ENCODE results near the gene SLC46A3.
"Not testable (repeated sequence)": the region's sequence is repeated elsewhere in the genome, so short reads cannot be mapped to it uniquely, and the experiment has no call there.

SLC46A3 gene, protein sequence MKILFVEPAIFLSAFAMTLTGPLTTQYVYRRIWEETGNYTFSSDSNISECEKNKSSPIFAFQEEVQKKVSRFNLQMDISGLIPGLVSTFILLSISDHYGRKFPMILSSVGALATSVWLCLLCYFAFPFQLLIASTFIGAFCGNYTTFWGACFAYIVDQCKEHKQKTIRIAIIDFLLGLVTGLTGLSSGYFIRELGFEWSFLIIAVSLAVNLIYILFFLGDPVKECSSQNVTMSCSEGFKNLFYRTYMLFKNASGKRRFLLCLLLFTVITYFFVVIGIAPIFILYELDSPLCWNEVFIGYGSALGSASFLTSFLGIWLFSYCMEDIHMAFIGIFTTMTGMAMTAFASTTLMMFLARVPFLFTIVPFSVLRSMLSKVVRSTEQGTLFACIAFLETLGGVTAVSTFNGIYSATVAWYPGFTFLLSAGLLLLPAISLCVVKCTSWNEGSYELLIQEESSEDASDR

DNA sequence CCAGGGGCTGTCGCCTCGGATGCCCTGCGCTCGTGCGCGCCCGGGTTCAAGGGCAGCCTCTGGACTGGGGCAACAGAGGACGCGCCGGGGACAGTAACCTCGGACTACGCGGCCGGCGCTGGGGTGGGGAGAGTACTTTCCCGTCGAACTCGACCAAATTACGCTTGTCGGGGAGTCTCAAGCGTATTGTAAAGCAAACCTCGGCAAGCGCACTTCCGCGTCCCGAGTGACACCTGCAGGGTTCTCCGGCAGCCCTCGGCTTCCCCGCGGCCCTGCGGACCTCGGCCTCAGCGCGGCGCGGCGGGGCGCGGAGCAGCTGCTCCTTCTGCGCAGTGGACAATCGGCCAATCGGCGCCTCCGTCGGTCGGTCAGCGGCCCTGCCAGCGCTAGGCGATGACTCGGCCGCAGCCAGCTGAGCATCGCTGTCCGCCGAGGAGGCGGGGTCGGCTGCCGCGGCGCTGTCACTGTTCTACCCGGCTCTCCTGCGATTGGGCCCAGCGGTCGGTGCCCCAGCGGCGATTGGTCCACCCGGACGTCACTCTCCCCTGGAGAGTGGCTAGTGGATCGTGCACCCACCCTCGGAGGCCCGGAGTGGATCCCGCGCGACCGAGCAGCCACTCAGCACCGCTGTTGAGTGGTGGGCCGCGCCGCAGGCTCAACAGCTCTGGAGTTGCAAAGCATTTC lies at the start of gene SLC46A3:
TSS of gene SLC46A3 (minus strand) at position 428 of the 684 bp plus-strand sequence. CDS start 972 bp downstream, outside the sequence.
- peak; percentile 98 for DNase-seq

DNA sequence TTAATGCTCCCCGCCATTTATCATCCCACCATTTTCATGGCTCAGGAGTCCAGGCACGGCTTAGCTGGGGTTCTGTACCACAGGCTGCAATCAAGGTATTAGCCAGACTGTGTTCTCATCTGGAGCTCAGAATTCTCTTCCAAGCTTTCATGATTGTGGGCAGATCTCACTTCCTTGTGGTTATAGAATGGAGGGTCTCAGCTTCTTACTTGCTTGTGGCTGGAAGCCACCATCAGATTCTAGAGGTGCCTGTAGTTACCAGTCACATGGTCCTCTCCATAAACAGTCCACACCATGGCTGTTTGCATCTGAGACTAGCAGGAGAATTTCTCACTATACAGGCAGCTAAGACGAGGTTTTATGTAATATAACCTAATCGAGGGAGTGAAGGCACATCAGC lies 45.1 kb upstream of the SLC46A3 start:
- no peak for DNase-seq

DNA sequence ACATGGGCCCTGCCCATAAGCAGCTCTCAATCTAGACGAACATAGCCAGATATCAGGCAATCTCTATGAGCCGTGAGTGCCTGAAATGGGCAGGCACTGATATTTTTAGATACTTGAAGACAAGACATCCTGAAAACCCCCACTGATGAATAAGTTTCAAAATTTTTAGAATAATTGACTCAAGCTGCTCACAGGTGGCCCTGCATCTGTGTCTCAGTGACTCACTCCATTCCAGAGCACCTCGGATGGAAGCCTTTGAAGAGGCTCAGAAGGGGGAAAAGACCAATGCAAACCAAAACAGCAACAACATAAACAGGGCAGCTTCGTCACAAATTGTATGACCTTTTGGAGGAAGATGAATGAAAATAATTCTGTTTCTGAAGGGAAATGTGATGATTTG lies 42.8 kb upstream of the SLC46A3 start:
- DNase-seq: no peak

DNA sequence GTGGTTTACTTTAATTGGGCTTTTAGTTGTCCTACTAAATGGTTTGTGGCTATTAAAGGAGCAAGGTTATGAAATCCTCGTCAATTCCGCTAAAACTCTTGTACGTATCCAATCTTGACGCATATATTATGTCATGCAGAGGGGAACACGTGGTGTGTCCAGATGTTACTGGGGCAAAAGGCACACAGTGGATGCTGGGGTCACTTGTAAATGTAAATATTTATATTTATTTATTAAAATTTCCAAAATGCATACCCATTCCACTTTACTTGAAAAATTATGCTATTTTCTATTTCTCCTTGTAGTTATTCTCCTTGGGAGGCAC lies 36.7 kb upstream of the SLC46A3 start:
- DNase-seq: no peak

DNA sequence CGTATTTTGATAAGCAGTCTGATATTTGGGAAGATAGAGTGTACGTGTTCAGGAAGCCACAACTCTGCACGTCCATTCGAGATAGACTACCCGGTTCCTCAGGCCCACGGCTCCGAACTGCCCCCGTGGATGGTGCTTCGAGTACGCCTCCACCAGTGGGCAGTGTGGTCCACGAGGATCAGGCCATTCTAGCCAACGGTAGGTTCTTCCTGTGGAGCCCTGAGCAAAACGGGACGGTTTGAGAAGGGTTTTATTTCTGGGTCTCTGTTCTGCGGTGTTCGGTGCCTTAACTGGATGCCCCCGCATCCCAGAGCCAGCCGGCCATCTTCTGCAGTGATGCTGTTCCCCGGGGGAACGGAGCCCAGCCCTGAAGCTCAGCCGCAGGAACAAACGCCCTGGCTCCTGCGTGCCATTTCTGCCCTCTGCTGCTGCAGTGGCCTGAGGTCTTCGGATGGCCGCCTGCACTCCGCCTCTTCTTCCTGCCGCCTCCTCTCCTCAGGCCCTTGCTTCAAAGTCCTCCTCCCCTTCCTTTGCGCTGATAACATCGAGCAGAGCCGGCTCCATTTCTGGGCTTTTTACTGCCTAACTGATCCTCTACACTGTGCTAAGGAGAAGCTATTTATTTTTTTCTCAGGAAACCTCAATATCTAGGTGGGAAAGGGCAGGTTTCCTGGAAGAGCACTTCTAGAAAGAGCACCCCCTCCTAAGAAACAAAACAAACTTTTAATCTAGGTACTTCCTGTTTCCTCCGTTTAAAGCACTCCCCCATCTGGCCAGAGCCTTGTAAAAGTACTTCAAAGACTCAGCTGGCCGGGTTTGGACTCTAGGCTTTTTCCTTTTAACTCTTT lies 36.2 kb upstream of the SLC46A3 start:
- DNase-seq: no peak

DNA sequence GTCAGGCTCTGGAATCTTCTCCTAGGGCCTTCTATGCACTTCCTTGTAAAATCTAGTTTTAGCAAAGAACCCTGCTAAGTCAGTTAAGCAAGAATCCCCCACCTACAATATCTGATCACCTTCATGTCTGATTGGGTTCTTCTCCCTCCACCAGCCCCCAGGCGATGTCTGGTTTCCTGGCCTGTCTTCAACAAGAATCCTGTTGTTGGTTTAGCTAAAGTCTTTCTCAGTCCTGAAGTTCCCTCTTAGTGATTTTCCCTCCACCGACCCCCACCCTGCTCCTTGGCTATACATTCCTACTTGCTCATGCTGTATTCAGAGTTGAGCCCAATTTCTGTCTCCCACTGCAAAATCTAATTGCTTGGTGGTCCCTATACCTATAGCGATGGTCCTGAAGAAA lies 35.2 kb upstream of the SLC46A3 start:
- DNase-seq: no peak

DNA sequence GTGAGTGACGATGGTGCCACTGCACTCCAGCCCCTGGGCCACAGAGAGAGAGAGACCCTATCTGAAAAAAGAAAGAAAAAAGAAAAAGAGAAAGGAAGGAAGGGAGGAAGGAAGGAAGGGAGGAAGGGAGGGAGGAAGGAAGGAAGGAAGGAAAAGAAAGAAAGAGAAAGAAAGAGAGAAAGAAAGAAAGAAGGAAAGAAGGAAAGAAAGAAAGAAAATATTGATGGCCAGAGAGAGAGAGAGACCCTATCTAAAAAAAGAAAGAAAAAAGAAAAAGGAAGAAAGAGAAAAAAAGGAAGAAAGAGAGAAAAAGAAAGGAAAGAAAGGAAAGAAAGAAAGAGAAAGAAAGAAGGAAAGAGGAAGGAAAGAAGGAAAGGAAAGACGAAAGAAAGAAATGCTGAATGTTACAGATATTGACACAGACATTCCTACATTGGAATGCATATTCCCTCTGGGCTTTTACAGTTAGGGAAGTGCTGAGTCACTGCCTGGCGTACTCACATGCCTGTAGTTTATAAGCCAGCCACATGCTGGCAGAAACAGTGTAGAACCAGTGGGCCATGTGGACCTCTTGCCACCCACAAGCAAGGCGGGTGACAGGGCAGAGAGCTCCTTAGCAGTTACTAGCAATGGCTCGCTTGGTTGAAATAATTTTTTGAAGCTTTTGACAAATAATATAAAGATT lies 34.6 kb upstream of the SLC46A3 start:
- DNase-seq: no peak

DNA sequence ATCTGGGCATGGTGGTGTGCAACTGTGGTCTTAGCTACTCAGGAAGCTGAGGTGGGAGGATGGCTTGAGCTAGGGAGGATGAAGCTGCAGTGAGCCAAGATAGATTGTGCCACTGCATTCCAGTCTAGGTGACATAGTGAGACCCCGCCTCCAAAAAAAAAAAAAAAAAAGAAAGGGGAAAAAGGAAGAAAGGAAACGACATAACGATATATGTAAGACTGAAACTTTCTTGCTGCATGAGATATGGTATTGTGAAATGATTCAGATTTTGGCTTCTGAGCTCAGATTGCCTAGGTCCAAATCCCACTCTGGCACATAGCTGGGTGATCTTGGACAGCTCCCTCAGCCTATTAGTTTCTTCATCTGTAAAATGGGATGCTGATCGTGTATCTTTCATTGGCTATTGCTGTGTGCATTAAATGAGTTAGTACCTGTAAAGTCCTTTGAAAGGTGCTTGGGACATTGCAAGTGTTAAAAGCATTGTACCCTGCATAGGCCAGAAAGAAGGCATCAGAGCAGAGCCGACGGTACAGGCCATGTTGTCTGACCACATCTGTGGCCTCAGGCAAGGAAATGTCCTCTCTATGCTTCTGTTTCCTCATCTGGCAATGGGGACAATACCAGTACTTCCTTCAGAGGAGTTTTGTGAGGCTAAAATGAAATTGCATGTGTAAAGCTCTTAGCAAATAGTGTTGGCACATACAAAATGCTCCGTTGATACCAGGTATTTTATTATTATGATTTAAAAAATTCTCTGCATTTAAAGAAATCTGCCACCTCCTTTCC lies 32.6 kb upstream of the SLC46A3 start:
- no peak for DNase-seq

DNA sequence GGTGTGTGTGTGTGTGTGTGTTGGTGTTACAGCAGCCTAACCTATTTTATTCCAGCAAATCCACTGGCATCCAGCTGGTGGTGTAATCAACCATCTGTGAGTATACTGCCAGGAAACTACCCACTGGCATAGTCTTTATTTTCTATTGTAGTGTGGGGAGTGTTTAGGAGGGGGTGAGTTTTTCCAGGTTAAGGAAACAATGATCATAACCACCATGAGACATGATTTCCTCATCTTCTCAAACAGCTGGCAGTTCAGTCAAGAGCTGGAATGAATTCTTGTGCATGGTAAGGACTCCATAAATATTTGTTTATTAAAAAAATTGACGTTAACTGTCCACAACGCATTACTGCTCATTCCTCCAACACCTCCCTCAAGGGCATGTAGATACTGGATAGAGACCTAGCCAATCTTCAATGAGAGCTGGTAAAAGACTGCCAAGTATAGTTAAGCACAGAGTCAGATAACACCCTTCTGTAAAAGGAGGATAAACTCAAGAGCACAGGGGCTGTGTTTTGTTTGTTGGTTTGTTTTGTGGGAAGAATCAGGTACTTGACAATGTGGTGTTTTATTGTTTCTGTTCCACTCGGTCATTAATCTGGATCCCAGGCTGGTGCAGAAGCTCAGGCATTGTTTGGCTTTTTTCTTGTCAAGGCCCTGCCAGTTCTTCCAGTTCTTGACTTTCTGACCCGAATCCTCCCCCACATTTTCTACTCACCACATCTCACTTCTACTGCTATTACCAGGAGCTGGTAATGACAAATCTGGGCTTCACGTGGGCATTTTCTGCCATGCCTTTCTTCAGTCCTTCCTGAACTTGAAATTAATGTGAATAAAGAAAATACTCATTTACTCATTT lies 31.6 kb upstream of the SLC46A3 start:
- no peak for DNase-seq

DNA sequence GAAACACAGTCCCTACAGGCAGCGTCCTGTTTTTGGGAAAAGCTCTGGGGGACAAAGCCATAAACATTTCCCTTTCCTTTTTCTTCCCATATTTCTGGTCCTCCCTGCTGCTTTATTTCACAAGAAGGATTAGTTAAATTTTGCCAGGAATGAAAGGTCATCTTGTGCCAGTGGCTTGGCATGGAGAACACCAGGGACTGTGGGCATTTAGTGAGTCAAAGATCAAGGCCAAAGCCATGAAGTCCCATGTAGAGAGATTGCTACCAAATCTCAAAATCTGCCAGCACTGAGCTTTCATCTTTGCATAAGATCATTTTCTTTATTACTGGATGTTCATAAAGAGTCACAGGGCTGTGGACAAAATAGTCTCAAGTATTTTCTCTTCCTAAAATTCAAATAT lies 29.1 kb upstream of the SLC46A3 start:
- DNase-seq: no peak

DNA sequence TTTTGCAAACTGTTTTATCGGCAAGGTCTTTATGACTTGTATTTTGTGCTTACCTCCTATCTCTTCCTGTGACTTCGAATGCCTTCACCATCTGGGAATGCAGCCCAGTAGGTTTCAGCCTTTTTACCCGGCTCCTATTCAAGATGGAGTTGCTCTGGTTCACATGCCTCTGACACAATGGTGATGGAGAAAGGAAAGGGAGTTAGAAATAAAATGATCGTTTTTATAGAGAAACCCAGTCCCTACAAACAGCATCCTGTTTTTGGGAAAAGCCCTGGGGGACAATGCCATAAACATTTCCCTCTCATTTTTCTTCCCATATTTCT lies 27.5 kb upstream of the SLC46A3 start:
- DNase-seq: no peak

DNA sequence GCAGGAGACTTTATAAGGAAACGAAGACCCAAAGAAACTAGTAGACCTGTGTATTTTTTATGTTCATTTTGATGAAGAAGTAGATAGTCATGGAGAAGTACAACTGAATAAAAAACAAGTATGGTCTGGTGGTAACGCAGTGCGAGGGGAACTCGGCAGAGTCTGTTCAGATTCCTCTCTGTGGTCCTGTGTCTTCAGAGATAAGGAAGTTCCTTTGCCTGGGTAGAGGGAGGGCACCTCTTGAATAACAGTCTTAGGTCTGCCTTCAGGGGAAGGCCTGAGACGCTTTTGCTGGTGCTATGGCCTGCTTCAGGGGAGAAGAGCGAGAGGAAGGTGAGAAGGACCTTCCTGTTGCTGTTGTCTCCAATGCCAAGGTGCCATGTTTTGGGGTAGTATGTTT lies 25.9 kb upstream of the SLC46A3 start:
- no peak for DNase-seq

DNA sequence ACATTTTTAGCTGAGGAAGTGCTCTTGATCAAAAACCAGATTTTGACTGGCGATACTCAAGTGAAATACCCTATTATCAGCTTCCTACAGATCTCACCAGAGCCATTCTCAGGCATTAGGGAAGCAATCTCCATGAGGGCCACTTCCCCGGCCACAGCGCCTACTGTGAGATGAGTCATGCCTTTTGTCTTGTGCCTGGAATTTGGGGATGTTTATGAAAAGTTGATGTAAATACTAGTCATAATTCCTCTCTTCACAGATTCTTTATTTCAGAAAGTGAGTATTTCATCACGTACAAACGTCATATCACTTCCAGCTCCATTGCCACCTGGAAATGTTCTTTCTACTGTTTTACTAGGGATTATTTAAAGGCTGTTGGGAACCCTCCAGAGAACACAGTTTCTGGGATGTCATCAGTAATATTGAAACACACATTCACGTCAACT lies 25.3 kb upstream of the SLC46A3 start:
- no peak for DNase-seq

DNA sequence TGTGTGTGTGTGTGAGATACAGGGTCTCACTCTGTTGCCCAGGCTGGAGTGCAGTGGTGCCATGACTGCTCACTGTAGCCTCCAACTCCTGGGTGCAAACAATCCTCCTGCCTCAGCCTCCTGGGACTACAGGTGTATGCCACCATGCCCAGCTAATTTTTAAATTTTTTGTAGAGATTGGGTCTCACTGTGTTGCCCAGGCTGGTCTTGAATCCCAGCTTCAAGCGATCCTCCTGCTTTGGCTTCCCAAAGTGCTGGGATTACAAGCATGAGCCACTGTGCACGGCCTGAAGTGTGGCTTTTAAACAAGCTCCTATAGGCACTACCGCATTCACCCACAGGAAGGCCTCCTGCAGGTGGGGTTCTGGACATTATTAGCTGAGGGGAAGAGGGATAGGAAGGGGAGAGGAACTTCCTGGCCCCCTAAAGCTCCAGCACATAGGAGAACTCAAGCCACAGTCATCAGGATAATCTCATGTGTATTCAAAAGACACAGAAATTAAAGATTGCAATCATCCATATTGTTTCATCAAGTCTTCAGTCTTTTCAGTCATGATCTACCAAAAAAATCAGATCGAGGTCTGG lies 24.8 kb upstream of the SLC46A3 start:
- DNase-seq: no peak

DNA sequence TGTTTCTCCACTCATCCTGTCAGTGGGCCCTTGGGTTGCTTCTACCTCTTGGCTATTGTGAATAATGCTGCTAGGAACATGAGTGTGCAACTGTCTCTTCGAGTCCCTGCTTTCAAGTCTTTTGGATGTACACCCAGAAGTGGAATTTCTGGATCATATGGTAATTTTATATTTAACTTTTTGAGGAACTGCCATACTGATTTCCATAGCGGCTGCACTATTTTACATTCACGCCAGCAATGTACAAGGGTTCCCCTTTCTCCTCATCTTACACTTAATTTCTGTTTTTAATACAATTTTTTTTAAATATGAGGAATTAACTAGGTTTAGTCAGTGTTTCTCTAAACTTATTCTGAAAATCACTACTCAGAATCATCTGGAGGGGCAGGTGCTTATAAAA lies 24.2 kb upstream of the SLC46A3 start:
- no peak for DNase-seq

DNA sequence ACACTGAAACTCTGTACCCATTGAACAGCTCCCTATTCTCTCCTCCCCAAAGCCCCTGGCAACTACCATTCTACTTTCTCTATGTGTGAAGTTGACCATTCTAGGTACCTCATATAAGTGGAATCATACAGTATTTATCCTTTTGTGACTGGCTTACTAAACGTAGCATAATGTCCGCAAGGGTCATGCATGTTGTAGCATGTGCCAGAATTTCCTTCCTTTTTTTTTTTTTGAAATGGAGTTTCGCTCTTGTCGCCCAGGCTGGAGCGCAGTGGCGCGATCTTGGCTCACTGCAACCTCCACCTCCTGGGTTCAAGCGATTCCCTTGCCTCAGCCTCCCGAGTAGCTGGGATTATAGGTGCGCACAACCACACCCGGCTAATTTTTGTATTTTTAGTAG lies 23.7 kb upstream of the SLC46A3 start:
- not testable (repeated sequence) for DNase-seq

DNA sequence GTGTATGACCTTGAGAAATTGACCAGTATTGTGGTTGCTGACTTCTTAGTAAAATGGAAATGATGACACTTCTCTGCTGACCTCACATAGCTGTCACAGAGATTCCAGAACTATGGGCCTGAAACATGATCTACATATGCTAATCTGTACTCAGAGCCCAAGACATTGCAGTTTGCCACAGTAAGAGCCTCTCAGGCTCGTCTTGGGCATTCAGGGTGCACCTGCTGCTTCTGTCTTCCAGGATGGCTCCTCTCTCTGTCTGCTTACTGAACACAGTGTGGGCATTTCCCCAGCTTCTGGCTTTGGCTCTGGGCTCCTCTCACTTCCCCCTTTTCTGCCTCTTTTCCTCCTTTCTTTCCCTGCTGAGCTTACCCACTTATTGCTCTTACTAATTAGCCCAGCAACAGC lies 22.3 kb upstream of the SLC46A3 start:
- DNase-seq: no peak

DNA sequence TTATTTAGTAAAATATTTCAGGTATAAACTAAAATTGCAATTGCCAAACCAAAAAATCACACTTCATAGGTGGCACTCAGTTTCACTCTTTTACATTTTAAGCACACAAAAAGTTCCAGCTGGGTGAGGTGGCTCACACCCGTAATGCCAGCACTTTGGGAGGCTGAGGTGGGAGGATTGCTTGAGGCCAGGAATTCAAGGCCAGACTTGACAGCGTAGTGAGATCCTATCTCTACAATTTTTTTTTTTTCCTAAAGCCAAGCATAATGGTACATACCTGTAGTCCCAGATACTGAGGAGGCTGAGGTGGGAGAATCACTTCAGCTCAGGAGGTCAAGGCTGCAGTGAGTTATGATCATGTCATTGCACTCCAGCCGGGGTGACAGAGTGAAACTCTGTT lies 20.6 kb upstream of the SLC46A3 start:
- no peak for DNase-seq

DNA sequence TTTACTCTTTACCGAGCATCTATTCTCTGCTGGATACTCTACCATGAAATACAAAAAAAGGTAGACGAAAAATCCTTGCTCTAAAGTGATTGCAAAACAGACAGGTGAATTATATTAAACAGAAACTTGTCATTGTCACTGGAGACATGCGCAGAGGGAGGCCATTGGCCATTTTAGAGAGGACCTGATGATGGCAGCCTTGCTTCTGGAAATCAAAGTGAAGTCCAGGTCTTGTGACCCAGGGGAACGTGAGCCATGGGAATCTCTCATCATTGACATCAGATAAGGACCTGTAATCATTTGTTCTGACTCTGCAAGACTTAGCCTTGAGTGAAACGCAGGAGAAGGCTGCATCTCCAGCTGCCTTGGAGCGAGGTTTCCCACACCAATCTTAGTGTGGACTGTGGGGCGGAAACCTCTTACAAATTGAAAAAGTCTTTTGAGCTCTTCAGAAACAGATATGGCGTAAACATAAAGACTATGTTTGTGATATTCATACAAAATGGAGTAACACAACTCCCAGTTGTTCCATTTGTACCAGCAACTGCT lies 16.8 kb upstream of the SLC46A3 start:
- no peak for DNase-seq

DNA sequence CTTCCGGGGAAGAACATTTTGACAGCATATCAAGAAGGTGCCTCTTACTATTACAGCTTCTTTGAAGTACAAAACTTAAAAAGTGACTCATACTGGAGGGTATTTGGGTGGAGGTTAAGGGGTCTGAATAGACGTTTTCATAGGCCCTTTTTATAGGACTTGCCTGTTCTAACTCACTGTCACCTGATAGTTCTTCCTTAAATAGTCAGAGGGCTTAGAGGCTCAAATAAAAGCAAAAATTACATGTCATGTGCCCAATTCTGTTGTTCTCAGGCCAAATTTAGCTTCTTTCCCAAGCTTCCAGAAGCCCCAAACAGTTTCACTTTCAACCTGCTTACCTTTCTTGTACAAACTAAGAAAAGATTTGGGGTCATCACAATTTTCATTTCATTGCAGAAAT lies 16.1 kb upstream of the SLC46A3 start:
- DNase-seq: no peak

DNA sequence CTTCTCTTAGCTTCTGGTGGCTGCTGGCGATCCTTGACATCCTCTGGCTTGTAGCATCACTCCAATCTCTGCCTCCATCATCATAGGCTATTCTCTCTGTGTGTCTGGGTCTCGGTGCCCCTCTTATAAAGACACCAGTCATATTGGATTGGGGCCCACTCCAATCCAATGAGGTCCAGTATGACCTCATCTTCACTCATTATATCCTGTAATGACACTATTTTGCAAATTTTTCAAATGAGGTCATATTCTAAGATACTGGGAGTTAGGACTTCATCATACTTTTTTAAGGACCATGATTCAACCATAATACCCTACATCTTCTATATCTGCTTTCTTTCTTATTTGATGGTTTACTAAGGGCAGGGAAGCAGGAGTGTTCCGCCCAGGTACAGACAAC lies 12.0 kb upstream of the SLC46A3 start:
- DNase-seq: no peak
